Loucy (cell line): ENCODE measurements around the gene PIGU.

Experiments used
- H2AFZ ChIP-seq: fragments of 200-600 bp; sonication (generic); 2 replicates; pipeline ENCODE4 v1.6.0; 2016; ENCODE audit warnings: antibody characterized with exemption, mild to moderate bottlenecking, low read length, moderate library complexity
- H3F3A ChIP-seq: fragments of 200-600 bp; 2 replicates; pipeline ENCODE4 v1.6.0; 2016; ENCODE audit warnings: antibody characterized with exemption, low read depth, mild to moderate bottlenecking
- H3K27me3 ChIP-seq: fragments of 200-600 bp; sonication (generic); 2 replicates; pipeline ENCODE4 v1.6.1; 2014; ENCODE audit warnings: low read length, mild to moderate bottlenecking; ENCODE audit not compliant: insufficient read depth, poor library complexity, severe bottlenecking
- H3K36me3 ChIP-seq: fragments of 200-600 bp; sonication (generic); 2 replicates; pipeline ENCODE4 v1.6.1; 2016; ENCODE audit warnings: low read length; ENCODE audit not compliant: insufficient read depth
- H3K4me1 ChIP-seq: fragments of 200-600 bp; sonication (generic); 2 replicates; pipeline ENCODE4 v1.5.1; 2014; ENCODE audit warnings: low read length, mild to moderate bottlenecking; ENCODE audit not compliant: insufficient read depth, poor library complexity, severe bottlenecking
- H3K4me2 ChIP-seq: fragments of 200-600 bp; sonication (generic); 2 replicates; pipeline ENCODE4 v1.6.0; 2014; ENCODE audit warnings: antibody characterized with exemption, low read length, low read depth, mild to moderate bottlenecking; ENCODE audit not compliant: poor library complexity, severe bottlenecking
- H3K4me3 ChIP-seq: fragments of 200-600 bp; sonication (generic); 2 replicates; pipeline ENCODE4 v1.5.1; 2014; ENCODE audit warnings: low read length, mild to moderate bottlenecking, mixed read lengths; ENCODE audit not compliant: poor library complexity, severe bottlenecking
- H3K79me2 ChIP-seq: fragments of 200-600 bp; sonication (generic); 2 replicates; pipeline ENCODE4 v1.6.1; 2014; ENCODE audit warnings: low read length; ENCODE audit not compliant: insufficient read depth
- H3K9ac ChIP-seq: fragments of 200-600 bp; sonication (generic); 2 replicates; pipeline ENCODE4 v1.6.0; 2014; ENCODE audit warnings: mild to moderate bottlenecking, low read depth, low read length, moderate library complexity; ENCODE audit not compliant: poor library complexity, severe bottlenecking
- H3K9me2 ChIP-seq: fragments of 200-600 bp; sonication (generic); replicated peaks from 2 replicates; pipeline ENCODE4 v1.6.1; 2016; ENCODE audit warnings: low read depth, low read length, mixed read lengths
- H3K9me3 ChIP-seq: fragments of 200-600 bp; sonication (generic); 2 replicates; pipeline ENCODE4 v1.6.1; 2014; ENCODE audit warnings: mild to moderate bottlenecking, antibody characterized with exemption, low read length, low read depth; ENCODE audit not compliant: insufficient read depth
- H4K20me1 ChIP-seq: fragments of 200-600 bp; sonication (generic); 2 replicates; pipeline ENCODE4 v1.6.0; 2014; ENCODE audit warnings: antibody characterized with exemption, low read length, mild to moderate bottlenecking; ENCODE audit not compliant: insufficient read depth, poor library complexity, severe bottlenecking
- CTCF ChIP-seq: fragments of 200-600 bp; sonication (generic); conservative IDR thresholded peaks from 2 replicates; pipeline ENCODE4 v1.5.1; 2014; ENCODE audit warnings: mild to moderate bottlenecking, antibody characterized with exemption, low read length
- EZH2phosphoT487 ChIP-seq: fragments of 200-600 bp; IDR thresholded peaks from 2 replicates; pipeline ENCODE4 v1.6.1; 2018; ENCODE audit warnings: antibody characterized with exemption, mild to moderate bottlenecking, moderate library complexity, borderline replicate concordance

The PIGU gene

GRCh38 chr20:34600892-34601653 lies 75.8 kb downstream of the PIGU start:
- Histone ChIP-seq H3K36me3 (no peaks in the 10 kb centered on the region), H3K9me3 (no peaks in the 10 kb centered on the region), H3K9ac (no peak overlapping the region), H3K4me3 (no peak overlapping the region), H3K79me2 (no peaks in the 10 kb centered on the region), H3F3A (no peaks in the 10 kb centered on the region), H2AFZ (no peak overlapping the region), H3K27me3 (no peaks in the 10 kb centered on the region), H4K20me1 (no peaks in the 10 kb centered on the region), H3K9me2 (no peaks in the 10 kb centered on the region), H3K4me2 (no peak overlapping the region), H3K4me1 (no peaks in the 10 kb centered on the region)
- TF ChIP-seq CTCF (no peak), EZH2phosphoT487 (no peak)

- Histone ChIP-seq H3K4me3 (no peak overlapping the region), H3K27me3 (no peaks in the 10 kb centered on the region)
Observed at GRCh38 chr20:34595377-34596184, 81.3 kb downstream of the PIGU start.

GRCh38 chr20:34586488-34587163 lies 90.3 kb downstream of the PIGU start:
- Histone ChIP-seq H3K27me3 (no peaks in the 10 kb centered on the region), H3K79me2 (no peaks in the 10 kb centered on the region), H2AFZ (no peak overlapping the region), H3K9ac (no peak overlapping the region), H3K4me3 (no peak overlapping the region), H3F3A (no peaks in the 10 kb centered on the region), H3K4me1 (no peaks in the 10 kb centered on the region), H3K9me3 (no peaks in the 10 kb centered on the region), H3K4me2 (no peak overlapping the region), H4K20me1 (no peaks in the 10 kb centered on the region), H3K36me3 (peaks cover 37% of the 10 kb centered on the region; the same call in 1 of the 2 replicates), H3K9me2 (no peaks in the 10 kb centered on the region)
- TF ChIP-seq EZH2phosphoT487 (no peak), CTCF (no peak)

More at GRCh38 chr20:34595377-34596184, 81.3 kb downstream of the PIGU start:
- Histone ChIP-seq H3F3A (no peaks in the 10 kb centered on the region), H2AFZ (no peak overlapping the region), H3K4me2 (no peak overlapping the region), H3K4me1 (no peaks in the 10 kb centered on the region), H3K9me2 (no peaks in the 10 kb centered on the region), H3K9me3 (no peaks in the 10 kb centered on the region), H3K9ac (no peak overlapping the region), H3K36me3 (no peaks in the 10 kb centered on the region), H3K79me2 (no peaks in the 10 kb centered on the region), H4K20me1 (no peaks in the 10 kb centered on the region)
- TF ChIP-seq EZH2phosphoT487 (no peak), CTCF (no peak)
